COLO668 (cell line): ENCODE data around the gene SCN11A.
"Not testable (repeated sequence)": the region's sequence is repeated elsewhere in the genome, so short reads cannot be mapped to it uniquely, and the experiment has no call there.

Experiments used
- DNase-seq: peaks from one replicate; lab custom pipeline; 2025; ENCODE audit not compliant: unreplicated experiment; lab: John Stamatoyannopoulos, UW

The SCN11A gene

GRCh38 chr3:39067286-39067685, 15.5 kb upstream of the SCN11A start:
- DNase-seq, result no peak

- DNase-seq, result no peak
Observed at GRCh38 chr3:39065197-39065596, 13.5 kb upstream of the SCN11A start.

- DNase-seq, result no peak
Observed at GRCh38 chr3:39064646-39065045, 12.9 kb upstream of the SCN11A start.

GRCh38 chr3:39063143-39063542, 11.4 kb upstream of the SCN11A start:
- DNase-seq, result no peak

GRCh38 chr3:39062180-39062579, 10.4 kb upstream of the SCN11A start:
- no peak for DNase-seq

GRCh38 chr3:39061228-39061627, 9.5 kb upstream of the SCN11A start:
- not testable (repeated sequence) for DNase-seq

GRCh38 chr3:39056151-39056550, 4.4 kb upstream of the SCN11A start:
- no peak for DNase-seq

- no peak for DNase-seq
Observed at GRCh38 chr3:39053696-39054095, 2.0 kb upstream of the SCN11A start.

GRCh38 chr3:39052583-39052982, 839 bp upstream of the SCN11A start:
- no peak for DNase-seq

- no peak for DNase-seq
Observed at GRCh38 chr3:39050029-39050428, 1.7 kb downstream of the SCN11A start.

GRCh38 chr3:39038165-39038564, 13.6 kb downstream of the SCN11A start:
- no peak for DNase-seq

GRCh38 chr3:39029556-39029955, 22.2 kb downstream of the SCN11A start:
- DNase-seq, result no peak

- no peak for DNase-seq
Observed at GRCh38 chr3:39028546-39028945, 23.2 kb downstream of the SCN11A start.

- DNase-seq, result no peak
Observed at GRCh38 chr3:39025222-39025970, 26.3 kb downstream of the SCN11A start.

GRCh38 chr3:39024497-39024896, 27.2 kb downstream of the SCN11A start:
- DNase-seq, result no peak

- no peak for DNase-seq
Observed at GRCh38 chr3:39022286-39022630, 29.5 kb downstream of the SCN11A start.

GRCh38 chr3:39021465-39022285, 30.1 kb downstream of the SCN11A start:
- no peak for DNase-seq

GRCh38 chr3:39021029-39021428, 30.7 kb downstream of the SCN11A start:
- DNase-seq, result no peak

- no peak for DNase-seq
Observed at GRCh38 chr3:39019299-39019698, 32.4 kb downstream of the SCN11A start.

GRCh38 chr3:39015418-39015817, 36.3 kb downstream of the SCN11A start:
- DNase-seq, result no peak

- DNase-seq, result no peak
Observed at GRCh38 chr3:39013921-39014509, 37.7 kb downstream of the SCN11A start.

GRCh38 chr3:39013289-39013688, 38.5 kb downstream of the SCN11A start:
- no peak for DNase-seq
